Upper lobe of left lung (tissue), 6 donors: ENCODE results near the gene ALPP. TPM values are rescaled to one million over a fixed set of nuclear protein-coding genes. Genes with fewer than 3 reads are reported as not detected.

ENCODE experiments used
- ATAC-seq, 2 donors: fragments of 200-7000 bp; cut with Tn5 transposase; one replicate each; pipeline ENCODE4 v1.9.1; 2022; ENCODE audit warnings: mild to moderate bottlenecking in 2 of 2, moderate library complexity in 2 of 2; ENCODE audit not compliant: low FRiP score in 2 of 2
- DNase-seq, 2 donors: peaks; one replicate each; pipeline ENCODE4 v3.0.0-alpha.2; 2019 to 2020
- H3K27ac ChIP-seq, 4 donors: fragments of 200-600 bp; sonication (generic); one replicate each; pipeline ENCODE4 v1.5.1; 2016 to 2019
- H3K27me3 ChIP-seq, 4 donors: fragments of 200-600 bp; sonication (generic); one replicate each; pipeline ENCODE4 v1.5.1; 2017 to 2019
- H3K36me3 ChIP-seq, 4 donors: fragments of 200-600 bp; sonication (generic); one replicate each; pipeline ENCODE4 v1.5.1; 2016 to 2019
- H3K4me1 ChIP-seq, 4 donors: fragments of 200-600 bp; sonication (generic); one replicate each; pipeline ENCODE4 v1.5.1; 2018 to 2019
- H3K4me3 ChIP-seq, 4 donors: fragments of 200-600 bp; sonication (generic); one replicate each; pipeline ENCODE4 v1.5.1; 2017 to 2019; ENCODE audit warnings: mild to moderate bottlenecking in 2 of 4, moderate library complexity in 1 of 4
- H3K9me3 ChIP-seq, 4 donors: fragments of 200-600 bp; sonication (generic); one replicate each; pipeline ENCODE4 v1.5.1; 2018 to 2019
- CTCF ChIP-seq, 6 experiments: fragments of 450-650 bp in 4 of 6; fragments of 200-600 bp in 2 of 6; sonication (generic) in 2 of 6; IDR thresholded peaks; one replicate each; pipeline ENCODE4 v1.5.1; 2016 to 2019; ENCODE audit warnings: antibody characterized with exemption in 6 of 6
- EP300 ChIP-seq, 4 donors: sonication (generic); formaldehyde crosslinking; IDR thresholded peaks; one replicate each; pipeline ENCODE4 v1.5.1; 2017; ENCODE audit warnings: antibody characterized with exemption in 4 of 4, control low read depth in 2 of 4
- POLR2A ChIP-seq, 4 donors: fragments of 450-650 bp; IDR thresholded peaks; one replicate each; pipeline ENCODE4 v1.5.1; 2016 to 2017; ENCODE audit warnings: antibody characterized with exemption in 4 of 4, mild to moderate bottlenecking in 2 of 4
- POLR2AphosphoS5 ChIP-seq, 2 donors: sonication (generic); formaldehyde crosslinking; IDR thresholded peaks; one replicate each; pipeline ENCODE4 v1.5.1; 2017; ENCODE audit warnings: antibody characterized with exemption in 2 of 2
- WGBS, 2 donors: methylation state at CpG; one replicate each; pipeline ENCODE4 v1.1.5; 2017 to 2018; 5-methylcytosine and 5-hydroxymethylcytosine counted together
- total RNA-seq, 6 donors: library from RNA; depleted of rRNA in 4 of 6; stranded (reverse); fragments of >200 nt in 4 of 6; gene quantifications; one replicate each; pipeline versions ENCODE4 v1.1.0 to v1.2.1, GENCODE V29; 2016 to 2021
- donor health status: DM: no; HTN: no; CAD: no; lungs with moderate emphysema.
- donor health status: DM: no; HTN: yes; CAD: no; lungs with severe emphysema.

Gene ALPP
- total RNA-seq, 6 donors from 2014 or later: 4.8 to 59.1 (median 30.8) TPM

DNA sequence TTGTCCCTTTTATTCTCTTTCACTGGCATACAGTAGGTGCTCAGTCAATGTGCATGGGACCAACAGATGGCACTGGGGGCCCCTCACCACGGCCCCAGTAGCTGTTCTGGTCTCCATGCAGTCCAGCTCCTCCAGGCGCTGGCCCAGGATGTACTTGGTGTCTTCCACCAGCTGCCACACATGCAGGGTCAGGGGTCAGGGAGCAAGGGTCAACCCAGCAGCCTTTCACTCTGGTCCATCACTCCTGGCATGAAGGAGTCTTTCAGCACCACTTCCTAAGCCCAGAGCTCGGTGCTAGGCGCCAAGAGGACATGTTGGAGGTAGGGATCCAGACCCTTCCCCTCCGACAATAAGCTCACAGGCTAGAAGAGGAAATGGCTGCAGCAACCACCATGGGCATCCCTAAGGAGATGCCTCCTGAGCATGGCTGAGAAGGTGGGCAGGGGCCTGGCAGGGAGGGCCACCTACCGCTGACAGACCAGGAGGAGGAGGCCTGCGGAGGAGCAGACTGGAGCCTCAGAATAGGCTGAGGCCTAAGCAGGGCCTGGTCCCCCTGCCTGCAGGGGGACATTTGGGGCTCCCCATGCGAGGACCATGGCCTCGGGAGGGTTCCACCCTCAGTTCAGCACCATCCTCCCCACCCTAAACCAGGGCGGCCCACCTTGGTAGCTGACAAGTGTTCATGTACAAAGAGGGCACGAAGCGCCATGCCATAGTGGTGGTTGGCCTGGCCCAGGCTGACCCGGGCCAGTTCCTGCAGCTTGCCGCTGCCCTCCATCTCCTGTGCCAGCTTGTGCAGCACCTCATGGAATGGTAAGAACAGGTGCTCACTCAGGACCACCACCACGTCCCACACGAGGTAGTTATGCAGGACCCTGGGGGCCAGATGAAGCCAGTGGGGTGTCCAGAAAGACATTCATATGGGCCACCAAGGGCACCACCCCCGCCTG, 38.2 kb downstream of the ALPP start:
- ATAC-seq (no peak), DNase-seq (peak in 1 of 2 donors; percentile 41)
- Histone ChIP-seq H3K27me3 (peaks cover 0 to 33% (median 14%) of the 10 kb centered on the region in 4 donors), H3K9me3 (no peaks in the 10 kb centered on the region), H3K4me3 (no peak overlapping the region), H3K4me1 (peaks cover 13 to 32% (median 28%) of the 10 kb centered on the region in 4 donors), H3K27ac (no peak overlapping the region), H3K36me3 (no peaks in the 10 kb centered on the region)
- TF ChIP-seq POLR2AphosphoS5 (IDR thresholded peaks at IDR 0.05): no peak
- no peak for TF ChIP-seq EP300 (IDR thresholded peaks at IDR 0.05)
- TF ChIP-seq CTCF (IDR thresholded peaks at IDR 0.05): no peak
- TF ChIP-seq POLR2A (IDR thresholded peaks at IDR 0.05): no peak
- WGBS, 2 donors: 91 to 92% methylated on average over 9 to 16 of the region's 17 CpGs

DNA sequence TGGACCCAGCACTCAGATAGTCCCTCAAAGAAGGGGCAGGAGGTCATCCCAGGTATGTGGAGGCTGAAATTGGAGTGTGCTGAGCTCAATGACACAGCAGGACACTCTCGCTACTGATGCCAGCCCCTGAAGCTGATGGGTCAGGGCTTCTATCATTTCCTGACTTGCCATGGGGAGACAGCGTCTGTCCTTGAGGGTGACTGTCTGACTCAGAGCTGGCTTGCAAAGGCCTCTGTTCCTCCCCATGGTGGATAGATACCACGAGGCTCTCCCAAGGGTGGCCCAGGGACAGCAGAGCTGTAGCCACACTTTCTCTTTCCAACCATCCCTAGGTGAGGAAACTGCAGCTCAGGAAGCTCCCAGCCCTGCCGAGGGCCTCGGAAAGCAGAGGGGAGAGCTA, 38.9 kb downstream of the ALPP start:
- Histone ChIP-seq H3K27ac (no peak overlapping the region), H3K27me3 (peaks cover 0 to 33% (median 14%) of the 10 kb centered on the region in 4 donors), H3K4me1 (peaks cover 13 to 32% (median 28%) of the 10 kb centered on the region in 4 donors), H3K4me3 (no peak overlapping the region), H3K9me3 (peaks cover 0 to 6% (median 0%) of the 10 kb centered on the region in 4 donors), H3K36me3 (no peaks in the 10 kb centered on the region)
- TF ChIP-seq EP300 (IDR thresholded peaks at IDR 0.05) (no peak), CTCF (IDR thresholded peaks at IDR 0.05) (no peak), POLR2AphosphoS5 (IDR thresholded peaks at IDR 0.05) (no peak), POLR2A (IDR thresholded peaks at IDR 0.05) (no peak)
- ATAC-seq: no peak
- WGBS, 2 donors: 65% methylated on average over 5 of the region's 5 CpGs; no CpG with 5 or more reads in 1 of the 2 donors
- no peak for DNase-seq

- Histone ChIP-seq H3K9me3 (peaks cover 0 to 10% (median 0%) of the 10 kb centered on the region in 4 donors), H3K4me3 (no peak overlapping the region), H3K36me3 (no peaks in the 10 kb centered on the region), H3K4me1 (peaks cover 13 to 32% (median 28%) of the 10 kb centered on the region in 4 donors), H3K27me3 (peaks cover 0 to 33% (median 14%) of the 10 kb centered on the region in 4 donors), H3K27ac (no peak overlapping the region)
- DNase-seq (no peak), ATAC-seq (no peak)
- no peak for TF ChIP-seq POLR2A (IDR thresholded peaks at IDR 0.05)
- no peak for TF ChIP-seq CTCF (IDR thresholded peaks at IDR 0.05)
- TF ChIP-seq EP300 (IDR thresholded peaks at IDR 0.05): no peak
- no peak for TF ChIP-seq POLR2AphosphoS5 (IDR thresholded peaks at IDR 0.05)
- WGBS, 2 donors: 64 to 85% methylated on average over 2 to 6 of the region's 6 CpGs
These were observed 39.5 kb downstream of the ALPP start for GRCh38 chr2:232418056-232418455.

GRCh38 chr2:232418466-232419244, 40.1 kb downstream of the ALPP start:
- peak overlapping the region in 3 of 4 donors; percentile 26 to 41 (median 39) for H3K4me3 ChIP-seq
- WGBS, 2 donors: 3 to 4% methylated on average over 8 to 27 of the region's 49 CpGs
- ATAC-seq (peak; percentile 27 to 81), DNase-seq (peak in 1 of 2 donors; percentile 86)
- TF ChIP-seq POLR2AphosphoS5 (IDR thresholded peaks at IDR 0.05): no peak
- no peak for TF ChIP-seq POLR2A (IDR thresholded peaks at IDR 0.05)
- no peak for TF ChIP-seq EP300 (IDR thresholded peaks at IDR 0.05)
- no peak for TF ChIP-seq CTCF (IDR thresholded peaks at IDR 0.05)
- H3K36me3 ChIP-seq: no peaks in the 10 kb centered on the region
- H3K4me1 ChIP-seq: peaks cover 13 to 32% (median 28%) of the 10 kb centered on the region in 4 donors
- H3K9me3 ChIP-seq: peaks cover 0 to 10% (median 0%) of the 10 kb centered on the region in 4 donors
- H3K27me3 ChIP-seq: peaks cover 0 to 33% (median 14%) of the 10 kb centered on the region in 4 donors
- peak overlapping the region in 2 of 4 donors; percentile 5 to 44 for H3K27ac ChIP-seq
